HPDE6-E6E7 (cell line): ENCODE measurements around the gene RALGPS1.
"Not testable (repeated sequence)": the region's sequence is repeated elsewhere in the genome, so short reads cannot be mapped to it uniquely, and the experiment has no call there.

Source experiments
- DNase-seq: peaks from one replicate; pipeline ENCODE4 v3.0.0; 2011; ENCODE audit warnings: missing footprints; ENCODE audit errors: extremely low spot score

RALGPS1 gene

DNA sequence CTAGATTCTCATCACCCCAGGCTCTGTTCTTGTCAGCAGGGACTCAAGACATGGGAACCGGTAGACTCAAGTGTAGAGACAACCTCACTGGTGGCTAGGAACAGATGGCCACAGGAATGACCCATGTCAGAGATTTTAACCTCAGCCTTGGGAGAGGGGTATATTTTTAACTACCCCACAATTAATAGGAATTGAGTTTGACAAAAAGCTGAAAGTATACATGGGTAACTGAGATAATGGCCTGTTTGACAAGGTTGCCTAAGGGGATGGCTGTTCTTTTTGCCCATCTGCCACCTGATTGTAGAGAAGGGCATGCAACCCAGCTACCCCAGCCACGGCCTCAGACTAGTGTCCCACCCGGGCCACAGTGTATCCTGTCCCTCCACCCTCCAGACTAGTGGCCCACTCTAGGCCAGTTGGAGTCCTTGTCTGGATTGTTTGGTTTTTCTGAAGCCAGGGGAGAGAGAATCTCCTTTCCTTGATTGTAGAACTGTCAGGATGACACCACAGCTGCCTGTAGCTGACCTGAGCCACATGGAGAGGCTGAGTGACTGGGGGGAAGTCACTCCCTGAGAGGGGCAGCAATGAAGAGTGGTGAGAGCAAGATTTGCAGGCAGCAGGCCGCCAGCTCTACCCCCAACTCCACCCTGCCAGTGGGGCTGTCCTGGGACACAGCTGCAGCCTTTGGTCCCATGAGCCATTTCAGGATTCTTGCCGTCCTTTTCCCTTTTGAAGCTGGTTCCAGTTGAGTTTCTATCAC is 222.5 kb downstream of the RALGPS1 start:
- DNase-seq, result no peak

- no peak for DNase-seq
These were observed 223.2 kb downstream of the RALGPS1 start for GRCh38 chr9:127137640-127138360.

DNA sequence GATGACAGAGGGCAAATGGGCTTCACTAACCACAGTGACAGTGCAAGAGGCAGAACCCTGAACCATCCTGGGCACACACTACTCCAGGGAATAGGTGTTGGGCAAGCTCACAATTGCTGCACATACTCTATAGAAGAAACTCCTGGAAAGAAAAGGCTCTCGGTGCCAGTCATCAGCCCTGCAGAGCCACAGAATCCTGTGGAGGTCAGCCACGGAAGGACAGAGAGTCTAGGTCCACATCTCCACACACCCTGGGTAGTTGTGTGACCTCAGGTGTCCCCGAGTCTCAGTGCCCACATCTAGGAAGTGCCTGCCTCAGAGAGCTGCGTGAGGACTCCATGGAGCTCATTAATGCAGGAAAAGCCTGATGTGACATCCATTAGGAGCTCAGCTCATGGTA is 223.9 kb downstream of the RALGPS1 start:
- no peak for DNase-seq

- no peak for DNase-seq
These were observed 224.6 kb downstream of the RALGPS1 start for GRCh38 chr9:127139071-127139731.

DNA sequence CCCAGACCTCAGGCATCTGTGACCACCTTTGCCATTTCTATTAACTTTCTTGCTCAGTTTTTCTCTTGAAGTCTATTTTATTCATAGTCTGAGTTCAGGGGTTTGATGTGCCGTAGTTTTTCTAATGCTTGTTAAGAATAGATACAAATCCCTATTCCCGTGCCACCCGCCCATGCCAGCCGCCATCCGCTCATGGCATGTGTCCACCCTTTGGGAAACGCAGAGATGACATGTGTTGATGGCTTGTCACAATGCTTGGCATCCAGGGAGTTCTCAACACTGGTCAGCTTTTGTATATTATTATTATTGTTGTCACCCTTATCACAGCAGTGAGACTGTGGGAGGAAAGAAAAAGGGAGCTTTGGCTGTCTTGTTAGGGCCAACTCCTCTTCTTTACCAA is 225.2 kb downstream of the RALGPS1 start:
- DNase-seq, result no peak

DNA sequence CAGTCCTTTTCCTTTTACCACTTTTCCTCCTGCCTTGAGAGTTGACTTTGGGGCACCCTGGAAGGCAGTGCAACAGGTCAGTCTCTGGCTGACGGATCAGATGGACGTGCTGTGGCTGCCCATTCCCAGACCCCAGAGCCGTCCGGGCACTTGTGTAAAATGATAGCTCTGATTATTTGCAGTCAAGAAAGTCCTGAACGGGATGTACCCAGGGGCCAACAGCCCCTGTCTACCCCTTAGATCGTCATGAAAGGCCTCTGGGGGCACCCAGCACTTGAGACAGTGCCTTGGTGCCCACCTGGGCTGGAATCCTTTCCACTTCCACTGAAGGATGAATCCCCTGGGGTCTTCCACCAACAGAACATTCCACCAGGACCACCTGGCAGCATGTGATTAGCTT is 225.6 kb downstream of the RALGPS1 start:
- DNase-seq, result no peak

DNA sequence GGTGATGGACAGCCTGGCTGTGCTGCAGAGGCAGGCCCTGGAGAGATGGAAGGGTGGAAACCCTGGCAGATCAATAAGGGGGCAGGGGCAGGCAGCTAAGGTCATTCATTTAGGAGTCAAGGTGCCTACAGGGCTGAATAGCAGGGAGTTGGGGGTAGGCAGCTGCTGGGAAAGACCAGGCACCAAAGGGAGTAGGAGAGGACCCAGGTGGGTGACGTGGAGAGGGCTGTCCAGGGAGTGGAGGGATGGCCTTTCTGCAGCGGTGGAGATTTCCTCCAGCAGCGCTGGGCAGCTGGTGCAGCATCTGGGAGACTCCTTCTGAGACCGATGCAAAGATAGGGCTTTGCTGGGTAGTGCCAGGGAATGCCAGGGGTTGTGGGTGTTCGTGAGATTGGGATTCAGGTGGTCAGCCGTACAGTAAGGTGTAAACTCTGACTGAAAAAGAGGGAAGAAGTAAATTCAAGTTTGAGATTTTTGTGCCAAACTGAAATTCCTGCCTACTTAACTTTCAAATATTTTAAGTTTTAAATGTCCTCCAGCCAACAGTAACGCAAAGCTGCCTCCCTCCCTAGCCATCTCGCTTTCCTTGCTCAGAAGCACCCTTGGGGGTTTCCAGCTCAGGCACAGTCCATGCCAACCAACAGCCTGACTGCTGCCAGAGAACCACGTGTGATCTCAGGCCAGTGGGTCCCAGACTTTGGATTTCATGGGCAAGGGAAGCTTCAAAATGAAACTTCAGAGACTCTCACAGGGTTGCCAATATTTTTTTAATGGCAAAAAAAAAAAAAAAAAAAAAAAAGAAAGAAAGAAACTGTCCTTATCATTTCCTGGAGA is 226.5 kb downstream of the RALGPS1 start:
- no peak for DNase-seq

GRCh38 chr9:127142291-127142690 is 227.7 kb downstream of the RALGPS1 start:
- DNase-seq, result no peak

- DNase-seq, result no peak
These were observed 228.4 kb downstream of the RALGPS1 start for GRCh38 chr9:127142931-127143464.

DNA sequence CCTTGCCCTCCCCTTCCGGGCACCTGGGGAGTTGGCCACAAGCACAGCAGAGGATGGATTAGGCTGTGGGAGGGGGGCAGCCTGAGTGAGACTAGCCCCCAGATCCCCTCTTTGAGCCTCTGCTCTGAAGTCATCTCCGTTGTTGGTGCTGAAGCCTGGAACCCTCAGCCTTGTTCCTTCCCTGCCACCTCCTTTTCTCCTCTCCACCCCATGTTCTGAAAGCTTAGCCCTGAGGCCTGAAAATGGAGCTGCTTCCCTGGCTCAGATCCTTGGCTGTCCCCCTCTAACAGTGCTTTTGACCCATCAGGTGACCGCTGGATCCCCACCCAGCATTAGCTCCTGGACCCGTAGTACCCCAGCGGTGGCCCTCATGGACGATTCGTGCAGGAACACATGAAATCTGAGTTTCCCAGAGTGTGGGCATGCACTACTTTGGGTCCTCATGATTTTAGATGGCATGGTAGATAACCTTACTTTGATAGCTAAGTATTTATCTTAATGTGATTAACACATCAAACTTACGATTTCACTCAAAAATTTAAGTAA is 229.4 kb downstream of the RALGPS1 start:
- DNase-seq, result no peak

DNA sequence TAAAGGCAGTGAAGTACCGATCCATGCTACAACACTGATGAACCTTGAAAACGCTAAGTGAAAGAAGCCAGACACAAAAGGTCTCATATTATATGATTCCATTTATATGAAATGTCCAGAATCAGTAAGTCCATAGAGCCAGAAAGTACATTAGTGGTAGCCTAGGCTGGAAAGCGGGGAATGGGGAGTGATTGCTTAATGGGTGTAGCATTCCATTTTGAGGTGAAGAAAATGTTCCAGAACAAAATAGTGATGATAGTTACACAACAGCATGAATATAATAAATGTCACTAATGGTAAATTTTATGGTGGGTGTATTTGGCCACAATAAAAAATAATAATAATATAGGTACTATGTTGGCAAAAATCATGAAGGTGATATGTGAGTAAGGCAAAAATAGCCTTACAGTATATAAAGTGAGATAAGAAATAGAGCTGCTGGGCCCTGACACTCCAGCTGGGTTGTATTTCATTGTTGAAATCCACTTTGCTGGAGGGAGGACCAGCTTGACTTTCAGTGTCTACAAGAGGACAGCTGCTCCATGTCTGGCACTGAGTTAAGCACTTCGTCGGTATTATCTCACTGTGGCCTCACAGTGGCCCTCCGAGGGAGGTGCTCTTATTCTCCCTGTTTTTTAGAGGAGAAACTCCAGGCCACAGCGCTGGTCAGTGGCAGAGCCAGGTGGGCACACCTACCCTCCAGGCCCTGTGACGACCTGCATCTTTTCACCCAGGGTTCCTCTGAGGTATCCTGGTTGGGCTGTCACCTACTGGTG is 230.3 kb downstream of the RALGPS1 start:
- no peak for DNase-seq

DNA sequence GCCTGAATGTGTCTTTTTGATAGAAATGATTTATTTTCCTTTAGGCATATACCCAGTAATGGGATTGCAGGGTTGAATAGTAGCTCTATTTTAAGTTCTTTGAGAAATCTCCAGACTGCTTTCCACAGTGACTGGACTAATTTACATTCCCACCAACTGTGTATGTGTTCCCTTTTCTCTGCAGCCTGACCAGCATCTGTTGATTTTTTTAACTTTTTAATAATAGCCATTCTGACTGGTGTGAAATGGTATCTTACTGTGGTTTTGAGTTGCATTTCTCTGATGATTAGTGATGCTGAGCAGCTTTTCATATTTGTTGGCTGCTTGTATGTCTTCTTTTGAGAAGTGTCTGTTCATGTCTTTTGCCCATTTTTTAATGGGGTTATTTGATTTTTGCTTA is 232.3 kb downstream of the RALGPS1 start:
- not testable (repeated sequence) for DNase-seq

GRCh38 chr9:127147251-127147650 is 232.7 kb downstream of the RALGPS1 start:
- DNase-seq, result no peak

DNA sequence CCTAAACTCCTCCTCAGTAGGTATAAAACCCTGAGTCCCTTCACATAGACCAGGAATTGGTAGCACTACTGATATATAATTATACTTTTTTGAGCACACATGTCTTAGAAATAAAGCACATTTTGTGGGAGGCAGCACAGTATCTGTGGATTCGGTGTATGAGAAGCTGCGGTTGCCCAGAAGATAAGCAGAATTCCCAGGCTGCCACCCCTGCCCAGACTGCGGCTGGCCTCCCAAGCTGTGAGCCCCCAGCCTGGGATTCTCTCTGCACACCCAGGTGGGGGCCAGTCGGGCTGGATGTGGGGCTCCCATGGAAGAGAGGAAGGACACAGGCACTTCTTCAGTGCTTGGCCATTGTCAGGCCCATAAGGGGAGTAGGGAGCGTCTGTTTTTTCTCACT is 233.4 kb downstream of the RALGPS1 start:
- no peak for DNase-seq

DNA sequence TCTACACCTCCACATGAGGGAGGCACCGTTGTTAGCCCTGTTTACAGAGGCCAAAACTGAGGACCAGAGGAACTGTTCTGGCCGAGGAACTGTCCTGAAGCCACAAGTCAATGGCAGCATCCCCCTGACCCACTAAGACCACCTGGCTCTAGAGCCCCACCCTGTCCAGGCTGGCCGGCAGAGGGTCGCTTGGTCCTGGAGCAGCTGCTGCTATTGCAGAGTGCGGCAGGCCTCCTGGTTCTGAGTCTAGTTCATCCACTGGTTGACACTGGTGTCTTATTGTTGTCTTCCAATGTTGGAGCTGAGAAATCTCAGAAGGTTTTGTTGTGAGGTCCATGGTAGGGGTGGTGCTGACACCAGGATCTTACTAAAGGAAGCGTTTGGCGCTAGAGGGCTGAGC is 234.4 kb downstream of the RALGPS1 start:
- no peak for DNase-seq

DNA sequence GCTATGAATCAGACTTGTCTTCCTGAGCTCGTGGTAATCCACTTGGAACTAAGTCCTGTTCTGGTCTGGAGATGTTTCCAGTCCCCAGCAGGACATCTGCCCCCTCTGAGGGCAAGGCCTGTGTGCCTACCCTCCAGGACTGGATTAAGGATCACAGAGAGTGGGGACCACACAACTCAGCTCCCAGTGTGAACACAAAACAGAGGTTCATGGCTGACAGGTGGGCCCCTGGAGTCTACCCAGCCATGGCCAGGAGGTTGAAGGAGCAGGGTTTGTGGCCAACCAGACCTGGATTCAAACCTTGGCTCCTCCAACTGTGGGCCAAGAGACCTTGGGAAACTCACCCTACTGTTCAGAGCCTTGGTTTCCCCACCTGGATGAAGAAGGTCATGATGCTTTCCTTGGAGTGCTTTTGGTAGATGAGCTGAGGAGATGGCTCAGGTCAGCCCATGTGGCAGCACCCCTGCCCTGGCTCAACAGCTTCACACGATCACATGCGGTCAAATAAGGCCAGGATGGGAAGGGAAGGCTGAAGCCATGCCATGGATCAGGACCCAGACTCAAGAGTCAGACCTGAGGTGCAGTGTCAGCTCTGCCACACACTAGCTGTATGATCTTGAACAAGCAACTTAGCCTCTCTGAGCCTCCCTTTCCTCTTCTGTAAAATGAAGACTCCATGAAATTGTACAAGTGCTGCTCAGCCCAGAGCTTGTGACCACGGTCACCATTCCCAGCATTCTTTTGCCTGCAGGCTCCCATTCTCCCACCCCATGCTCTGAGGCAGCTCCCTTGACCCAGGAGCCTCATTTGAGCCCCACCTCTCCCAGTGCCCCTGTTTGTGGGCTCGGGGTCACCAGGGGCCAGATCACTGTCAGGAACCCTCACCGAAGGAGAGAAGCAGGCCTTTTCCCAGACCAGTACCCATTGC is 235.1 kb downstream of the RALGPS1 start:
- DNase-seq, result no peak

GRCh38 chr9:127153501-127153900 is 238.9 kb downstream of the RALGPS1 start:
- DNase-seq, result no peak

- no peak for DNase-seq
These were observed 239.4 kb downstream of the RALGPS1 start for GRCh38 chr9:127154003-127154389.

DNA sequence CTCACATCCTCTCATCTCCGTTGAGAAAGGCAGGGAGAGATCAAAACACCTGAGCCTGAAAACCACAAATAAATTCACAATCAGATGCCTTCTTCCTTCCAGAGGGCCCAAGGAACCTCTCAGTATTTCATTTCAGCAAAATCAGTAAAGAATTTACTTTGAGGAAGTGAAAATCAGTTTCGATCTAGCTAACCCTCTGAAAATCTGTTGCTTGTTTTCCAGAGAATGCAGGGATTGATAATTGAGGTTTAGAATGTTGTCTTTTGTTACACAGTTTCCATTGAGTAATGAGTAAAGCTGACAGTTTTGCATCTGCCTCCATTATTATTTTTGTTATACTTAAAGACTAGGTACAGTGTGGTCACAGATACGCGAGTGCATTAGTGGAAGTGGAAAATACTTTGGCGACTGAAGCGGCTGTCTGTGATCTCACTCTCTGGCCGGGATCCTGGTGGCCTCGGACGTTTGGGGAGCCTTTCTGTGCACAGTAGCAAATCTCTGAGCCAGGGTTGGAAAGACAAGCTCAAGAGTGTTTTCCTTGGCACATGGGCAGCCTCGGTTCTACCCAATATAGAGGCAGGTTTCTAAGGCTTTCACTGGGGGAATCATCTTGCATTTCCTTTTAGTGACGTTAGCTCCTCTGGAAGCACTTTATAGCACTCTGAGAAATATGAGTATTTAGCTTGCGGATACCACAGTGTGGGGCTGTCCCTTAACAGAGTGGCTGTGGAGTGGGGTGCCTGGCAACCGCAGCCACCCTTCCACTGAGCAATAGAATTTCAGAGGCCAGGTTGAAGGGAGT is 240.0 kb downstream of the RALGPS1 start:
- DNase-seq, result no peak
